HG02981 (cell line): ENCODE results near the gene DCLK2.
"Not testable (repeated sequence)": the region's sequence is repeated elsewhere in the genome, so short reads cannot be mapped to it uniquely, and the experiment has no call there.

Experiments used
- ATAC-seq: cut with Tn5 transposase; IDR thresholded peaks from one replicate; pipeline ENCODE4 v1.9.1; 2021; ENCODE audit warnings: mild to moderate bottlenecking, moderate library complexity; ENCODE audit not compliant: unreplicated experiment

DCLK2 gene

GRCh38 chr4:150145090-150145945 lies 67.1 kb downstream of the DCLK2 start:
- ATAC-seq = no peak

DNA sequence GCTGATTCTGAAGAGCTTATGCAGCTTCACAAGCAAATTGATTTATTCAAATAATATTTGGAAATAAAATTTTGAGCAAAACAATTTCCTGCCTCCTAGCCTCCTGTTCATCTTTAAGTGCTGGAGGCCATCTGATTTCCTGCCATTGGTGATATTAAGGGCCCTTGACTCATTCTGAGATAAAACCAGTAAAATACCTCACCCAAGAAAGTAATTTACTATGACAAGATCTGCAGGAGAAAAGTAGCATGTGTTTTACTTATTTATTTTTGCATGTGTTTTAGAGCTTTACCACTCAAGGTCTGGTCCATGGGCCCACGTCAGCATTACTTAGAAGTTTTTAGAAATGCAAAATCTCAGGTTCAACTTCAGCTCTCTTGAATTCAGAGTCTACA lies 67.7 kb downstream of the DCLK2 start:
- no peak for ATAC-seq

DNA sequence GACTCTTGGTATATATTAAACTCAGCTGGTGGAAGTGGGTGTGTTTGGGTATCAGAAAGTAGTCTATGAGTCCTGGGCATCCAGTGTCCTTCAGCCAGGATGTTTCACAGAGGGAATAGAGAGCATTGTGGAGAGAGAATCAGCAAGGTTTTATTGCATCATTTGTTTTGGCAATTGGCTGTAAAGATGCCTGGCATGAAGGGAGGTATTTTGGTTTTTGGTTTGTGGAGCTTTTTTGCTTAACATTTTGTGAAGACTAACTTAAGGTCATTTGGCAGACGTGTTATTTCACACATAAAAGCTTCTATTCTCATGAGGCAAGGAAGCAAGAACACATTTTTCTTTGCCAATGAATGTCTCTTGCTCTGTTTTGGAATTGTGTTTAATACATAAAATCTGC lies 71.1 kb downstream of the DCLK2 start:
- ATAC-seq = no peak

DNA sequence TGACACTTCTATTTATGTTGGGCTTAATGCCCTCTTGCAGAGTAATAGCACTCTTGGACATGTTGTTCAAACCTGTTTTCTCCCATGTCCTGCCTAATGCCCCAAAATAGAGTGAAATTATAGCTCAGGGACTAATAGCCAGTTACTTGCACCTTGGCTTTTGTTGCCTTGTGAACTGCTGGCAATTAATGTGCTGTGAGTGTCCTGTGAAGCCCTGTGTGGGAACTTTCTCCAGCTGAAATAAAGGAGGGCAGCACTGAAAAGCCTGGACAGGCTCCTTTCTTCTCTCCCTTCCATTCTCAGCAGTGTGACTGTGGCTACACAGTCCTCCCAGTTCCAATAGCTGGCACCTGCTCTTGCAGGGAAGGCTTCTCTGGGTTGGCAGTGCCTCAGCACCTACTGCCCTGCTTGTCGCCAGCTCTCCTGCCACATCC lies 72.4 kb downstream of the DCLK2 start:
- ATAC-seq = no peak

DNA sequence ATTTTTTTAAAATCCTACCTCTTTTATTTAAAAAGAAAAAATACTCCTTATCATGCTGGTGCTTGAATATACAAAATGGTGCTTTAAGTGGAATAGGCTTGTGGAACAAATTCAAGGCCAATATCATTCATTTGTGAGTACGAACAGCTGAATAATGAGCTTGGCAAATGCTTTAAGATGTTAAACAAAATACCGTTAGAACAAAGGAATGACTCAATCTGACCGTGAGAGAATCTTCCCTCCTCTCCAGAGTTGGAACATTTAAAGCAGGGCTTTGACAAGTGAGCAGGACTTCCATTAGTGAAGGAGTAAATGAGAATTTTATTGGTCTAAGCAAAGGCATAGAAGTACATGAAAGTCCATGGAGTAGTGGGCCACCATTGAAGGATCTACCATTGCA lies 74.5 kb downstream of the DCLK2 start:
- ATAC-seq = no peak

GRCh38 chr4:150155391-150155790 lies 77.1 kb downstream of the DCLK2 start:
- ATAC-seq = no peak

DNA sequence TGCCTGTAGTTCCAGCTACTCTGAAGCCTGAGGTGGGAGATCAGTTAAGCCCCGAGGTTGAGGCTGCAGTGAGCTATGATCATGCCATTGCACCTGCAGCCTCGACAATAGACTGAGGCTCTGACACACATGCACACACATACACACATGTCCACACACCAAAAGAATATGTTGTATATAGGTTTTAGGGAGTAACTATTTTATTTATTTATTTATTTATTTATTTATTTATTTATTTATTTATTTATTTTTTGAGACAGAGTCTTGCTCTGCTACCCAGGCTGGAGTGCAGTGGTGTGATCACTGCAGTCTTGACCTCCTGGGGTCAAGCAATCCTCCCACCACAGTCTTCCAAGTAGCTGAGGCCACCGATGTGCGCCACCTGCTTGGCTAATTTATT lies 78.3 kb downstream of the DCLK2 start:
- ATAC-seq = no peak

- ATAC-seq = no peak
Observed at GRCh38 chr4:150158041-150158440, 79.8 kb downstream of the DCLK2 start.

DNA sequence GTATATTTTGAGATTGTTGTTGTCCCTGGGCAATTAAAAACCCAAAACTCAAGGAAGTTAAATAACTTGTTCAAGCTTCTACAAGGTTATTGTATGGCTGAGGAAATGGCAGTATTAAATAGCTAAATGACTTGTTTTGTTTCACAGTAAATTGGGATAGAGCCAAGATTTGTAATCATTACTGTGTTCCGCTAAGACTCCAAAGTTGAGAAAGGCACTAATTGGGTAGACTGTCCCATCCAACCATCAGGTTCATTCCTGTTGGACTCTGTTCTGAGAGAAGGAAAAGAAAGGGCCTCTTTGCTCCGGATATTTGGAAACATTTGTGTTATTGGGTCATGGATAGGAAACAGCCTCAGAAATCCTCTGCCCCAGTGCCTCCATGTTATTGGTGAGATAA lies 82.2 kb downstream of the DCLK2 start:
- ATAC-seq = no peak

DNA sequence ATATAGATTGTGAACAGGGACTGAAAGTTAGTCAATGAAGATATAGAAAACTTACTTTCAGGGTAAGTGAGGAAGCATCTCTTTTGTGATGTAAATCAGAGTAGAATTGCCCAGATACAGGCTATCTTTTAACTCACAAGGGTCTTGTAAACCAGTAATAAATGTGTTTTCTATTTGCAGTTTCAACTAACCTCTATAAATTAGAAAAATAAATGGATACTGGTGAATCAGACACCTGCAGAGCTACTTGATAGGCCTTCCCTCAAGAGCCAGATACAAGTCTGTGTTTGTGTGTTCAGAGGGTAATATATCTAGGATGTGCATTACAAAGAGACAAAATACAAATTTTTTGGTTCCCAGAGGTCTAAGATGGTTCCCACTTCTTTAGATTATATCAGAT lies 82.9 kb downstream of the DCLK2 start:
- no peak for ATAC-seq

GRCh38 chr4:150162020-150162419 lies 83.8 kb downstream of the DCLK2 start:
- not testable (repeated sequence) for ATAC-seq

DNA sequence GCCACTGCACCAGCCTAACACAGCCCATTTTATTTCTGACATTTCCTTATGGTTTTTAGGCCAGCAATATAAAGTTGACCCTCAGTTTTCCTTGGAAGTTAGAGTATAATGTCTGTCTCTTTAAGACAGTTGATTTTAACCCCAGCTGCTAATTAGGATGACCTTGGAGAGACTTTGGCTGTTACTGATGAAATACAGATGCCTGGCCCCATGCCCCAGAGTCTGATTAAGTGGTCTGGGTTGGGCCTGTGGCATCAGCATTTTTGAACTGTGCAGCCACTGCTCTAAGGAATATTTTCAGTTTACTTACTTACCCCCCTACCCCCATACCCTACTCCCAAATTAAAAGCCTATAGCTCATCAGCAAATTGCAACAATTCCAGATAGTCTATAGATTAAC lies 85.8 kb downstream of the DCLK2 start:
- no peak for ATAC-seq

- ATAC-seq = no peak
Observed at GRCh38 chr4:150164956-150165629, 86.8 kb downstream of the DCLK2 start.

DNA sequence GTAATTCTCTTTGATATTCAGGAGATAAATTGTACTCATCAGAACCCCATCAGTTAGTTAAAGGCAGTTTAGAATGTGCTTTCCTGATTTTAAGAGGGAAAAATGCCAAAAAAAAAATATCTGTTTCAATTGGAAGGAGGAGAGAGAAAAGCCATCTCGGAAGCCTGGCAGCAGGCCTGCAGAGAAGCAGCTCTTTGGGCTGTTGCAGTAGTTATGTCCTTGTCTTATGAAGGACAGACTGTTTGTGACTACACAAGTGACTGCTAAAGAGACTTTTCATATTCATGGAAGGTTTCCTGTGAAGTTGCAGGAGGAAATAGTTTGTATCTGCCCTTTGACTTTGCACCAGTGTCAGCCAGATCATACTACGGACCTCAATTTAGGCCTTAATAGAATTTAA lies 88.8 kb downstream of the DCLK2 start:
- ATAC-seq = no peak

GRCh38 chr4:150173432-150173861 lies 95.2 kb downstream of the DCLK2 start:
- no peak for ATAC-seq

DNA sequence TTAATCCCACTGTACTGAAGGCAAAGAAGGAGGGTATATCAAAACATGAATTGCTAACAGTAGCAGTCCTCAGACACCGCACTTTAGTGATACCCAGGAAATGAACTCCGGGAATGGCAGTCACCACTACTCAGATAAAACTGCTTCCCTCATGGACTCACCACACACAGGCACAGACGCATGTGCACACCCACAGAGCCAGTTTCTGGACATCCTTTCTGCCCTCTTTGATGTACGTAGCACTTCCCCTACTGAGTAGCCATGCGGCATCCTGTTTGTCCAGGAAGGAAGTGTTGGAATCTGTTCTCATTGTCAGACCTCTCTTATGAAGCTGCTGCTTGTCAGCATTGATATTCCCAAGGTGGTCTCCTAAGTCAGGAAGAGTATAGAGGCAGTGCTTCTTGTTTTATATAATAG lies 95.7 kb downstream of the DCLK2 start:
- ATAC-seq = no peak

- no peak for ATAC-seq
Observed at GRCh38 chr4:150176547-150176946, 98.3 kb downstream of the DCLK2 start.

- ATAC-seq = no peak
Observed at GRCh38 chr4:150178161-150178560, 99.9 kb downstream of the DCLK2 start.

DNA sequence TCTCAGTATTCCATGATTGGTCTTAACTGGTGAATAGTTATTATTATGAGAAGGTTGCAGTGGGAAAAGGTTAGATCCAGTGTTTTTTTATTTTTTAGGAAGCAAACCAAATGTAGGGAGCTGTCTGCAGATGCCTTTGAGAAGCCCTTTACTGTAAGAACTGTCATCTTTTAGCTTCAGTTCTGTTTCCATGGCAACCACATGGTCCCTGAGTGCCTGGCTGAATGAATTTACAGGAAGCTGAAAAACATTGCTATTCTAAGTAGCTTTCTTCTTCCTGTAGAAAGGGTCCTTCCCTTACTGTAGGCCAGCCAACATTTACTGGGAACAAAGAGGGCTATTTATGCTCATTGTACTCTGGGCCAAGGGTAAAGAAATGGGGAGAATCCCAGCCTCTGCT lies 103.3 kb downstream of the DCLK2 start:
- no peak for ATAC-seq

GRCh38 chr4:150182794-150183193 lies 104.5 kb downstream of the DCLK2 start:
- ATAC-seq = no peak

- ATAC-seq = not testable (repeated sequence)
Observed at GRCh38 chr4:150185033-150185432, 106.8 kb downstream of the DCLK2 start.

DNA sequence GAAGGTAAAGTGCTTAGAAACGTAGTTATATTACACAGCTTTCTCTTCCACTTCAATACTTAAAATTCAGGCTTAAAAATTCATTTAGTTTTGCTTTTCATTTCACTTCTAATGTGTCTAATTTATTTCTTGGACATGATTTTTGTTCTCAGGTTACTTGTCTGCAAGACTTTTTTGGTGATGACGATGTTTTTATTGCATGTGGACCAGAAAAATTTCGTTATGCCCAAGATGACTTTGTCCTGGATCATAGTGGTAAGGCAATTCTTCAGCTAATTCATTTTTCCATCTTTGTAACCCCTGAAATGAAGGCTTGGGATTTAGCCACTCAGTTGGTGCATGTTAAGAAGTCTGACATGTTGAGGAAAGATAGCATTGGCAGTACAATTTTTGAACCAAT lies 114.7 kb downstream of the DCLK2 start:
- ATAC-seq = no peak
